Fibroblast of the conjunctiva (primary cell): ENCODE data around the gene SORT1.
"Not testable (repeated sequence)": the region's sequence is repeated elsewhere in the genome, so short reads cannot be mapped to it uniquely, and the experiment has no call there.

Experiments used
- DNase-seq: peaks from one replicate; pipeline ENCODE4 v3.0.0-alpha.2; 2010; ENCODE audit warnings: low read depth

Gene SORT1

GRCh38 chr1:109296782-109297181 lies 100.9 kb downstream of the SORT1 start:
- DNase-seq, result no peak

- no peak for DNase-seq
Observed at GRCh38 chr1:109295712-109296415, 101.9 kb downstream of the SORT1 start.

- DNase-seq, result no peak
Observed at GRCh38 chr1:109294481-109294880, 103.2 kb downstream of the SORT1 start.

GRCh38 chr1:109293026-109293425 lies 104.7 kb downstream of the SORT1 start:
- DNase-seq, result no peak

GRCh38 chr1:109292364-109292763 lies 105.4 kb downstream of the SORT1 start:
- no peak for DNase-seq

- DNase-seq, result no peak
Observed at GRCh38 chr1:109290998-109291397, 106.7 kb downstream of the SORT1 start.

GRCh38 chr1:109290137-109290536 lies 107.6 kb downstream of the SORT1 start:
- no peak for DNase-seq

GRCh38 chr1:109286762-109287161 lies 111.0 kb downstream of the SORT1 start:
- not testable (repeated sequence) for DNase-seq

GRCh38 chr1:109283748-109284600 lies 113.7 kb downstream of the SORT1 start:
- no peak for DNase-seq

- DNase-seq, result peak; percentile 93
Observed at GRCh38 chr1:109282952-109283747, 114.6 kb downstream of the SORT1 start, which contains the start of gene PSRC1. TSS of gene PSRC1 (minus strand) at chr1:109283145.

- DNase-seq, result no peak
Observed at GRCh38 chr1:109282497-109282951, 115.2 kb downstream of the SORT1 start.

- no peak for DNase-seq
Observed at GRCh38 chr1:109281680-109282496, 115.8 kb downstream of the SORT1 start.

GRCh38 chr1:109280862-109281261 lies 116.9 kb downstream of the SORT1 start:
- no peak for DNase-seq

- no peak for DNase-seq
Observed at GRCh38 chr1:109279615-109280278, 118.0 kb downstream of the SORT1 start.

- peak; percentile 54 for DNase-seq
Observed at GRCh38 chr1:109277434-109278204, 120.1 kb downstream of the SORT1 start.

GRCh38 chr1:109275706-109276345 lies 121.9 kb downstream of the SORT1 start:
- no peak for DNase-seq

GRCh38 chr1:109274533-109275476 lies 122.9 kb downstream of the SORT1 start:
- no peak for DNase-seq

GRCh38 chr1:109273570-109274288 lies 124.0 kb downstream of the SORT1 start:
- no peak for DNase-seq
